Upper lobe of left lung (tissue), 6 donors: Measurements from ENCODE around the gene ADD1. TPM values are rescaled to one million over a fixed set of nuclear protein-coding genes. Genes with fewer than 3 reads are reported as not detected.
A peak's percentile ranks its signal among the peaks of the same experiment; 100 is the strongest.

Experiments used
- ATAC-seq, 2 donors: fragments of 200-7000 bp; cut with Tn5 transposase; one replicate each; pipeline ENCODE4 v1.9.1; 2022; ENCODE audit warnings: mild to moderate bottlenecking in 2 of 2, moderate library complexity in 2 of 2; ENCODE audit not compliant: low FRiP score in 2 of 2
- DNase-seq, 2 donors: peaks; one replicate each; pipeline ENCODE4 v3.0.0-alpha.2; 2019 to 2020
- H3K27ac ChIP-seq, 4 donors: fragments of 200-600 bp; sonication (generic); one replicate each; pipeline ENCODE4 v1.5.1; 2016 to 2019
- H3K27me3 ChIP-seq, 4 donors: fragments of 200-600 bp; sonication (generic); one replicate each; pipeline ENCODE4 v1.5.1; 2017 to 2019
- H3K36me3 ChIP-seq, 4 donors: fragments of 200-600 bp; sonication (generic); one replicate each; pipeline ENCODE4 v1.5.1; 2016 to 2019
- H3K4me1 ChIP-seq, 4 donors: fragments of 200-600 bp; sonication (generic); one replicate each; pipeline ENCODE4 v1.5.1; 2018 to 2019
- H3K4me3 ChIP-seq, 4 donors: fragments of 200-600 bp; sonication (generic); one replicate each; pipeline ENCODE4 v1.5.1; 2017 to 2019; ENCODE audit warnings: mild to moderate bottlenecking in 2 of 4, moderate library complexity in 1 of 4
- H3K9me3 ChIP-seq, 4 donors: fragments of 200-600 bp; sonication (generic); one replicate each; pipeline ENCODE4 v1.5.1; 2018 to 2019
- EP300 ChIP-seq, 4 donors: sonication (generic); formaldehyde crosslinking; IDR thresholded peaks; one replicate each; pipeline ENCODE4 v1.5.1; 2017; ENCODE audit warnings: antibody characterized with exemption in 4 of 4, control low read depth in 2 of 4
- POLR2A ChIP-seq, 4 donors: fragments of 450-650 bp; IDR thresholded peaks; one replicate each; pipeline ENCODE4 v1.5.1; 2016 to 2017; ENCODE audit warnings: antibody characterized with exemption in 4 of 4, mild to moderate bottlenecking in 2 of 4
- POLR2AphosphoS5 ChIP-seq, 2 donors: sonication (generic); formaldehyde crosslinking; IDR thresholded peaks; one replicate each; pipeline ENCODE4 v1.5.1; 2017; ENCODE audit warnings: antibody characterized with exemption in 2 of 2
- WGBS, 2 donors: methylation state at CpG; one replicate each; pipeline ENCODE4 v1.1.5; 2017 to 2018; 5-methylcytosine and 5-hydroxymethylcytosine counted together
- total RNA-seq, 6 donors: library from RNA; depleted of rRNA in 4 of 6; stranded (reverse); fragments of >200 nt in 4 of 6; gene quantifications; one replicate each; pipeline versions ENCODE4 v1.1.0 to v1.2.1, GENCODE V29; 2016 to 2021
- TF ChIP-seq, protein P1 (sequence below), 6 experiments: fragments of 450-650 bp in 4 of 6; fragments of 200-600 bp in 2 of 6; sonication (generic) in 2 of 6; IDR thresholded peaks; one replicate each; pipeline ENCODE4 v1.5.1; 2016 to 2019; ENCODE audit warnings: antibody characterized with exemption in 6 of 6
- donor health status: DM: no; HTN: no; CAD: no; lungs with moderate emphysema.
- donor health status: DM: no; HTN: yes; CAD: no; lungs with severe emphysema.

ADD1 gene
- total RNA-seq, 6 donors from 2014 or later = 184 to 651 (median 290) TPM

DNA sequence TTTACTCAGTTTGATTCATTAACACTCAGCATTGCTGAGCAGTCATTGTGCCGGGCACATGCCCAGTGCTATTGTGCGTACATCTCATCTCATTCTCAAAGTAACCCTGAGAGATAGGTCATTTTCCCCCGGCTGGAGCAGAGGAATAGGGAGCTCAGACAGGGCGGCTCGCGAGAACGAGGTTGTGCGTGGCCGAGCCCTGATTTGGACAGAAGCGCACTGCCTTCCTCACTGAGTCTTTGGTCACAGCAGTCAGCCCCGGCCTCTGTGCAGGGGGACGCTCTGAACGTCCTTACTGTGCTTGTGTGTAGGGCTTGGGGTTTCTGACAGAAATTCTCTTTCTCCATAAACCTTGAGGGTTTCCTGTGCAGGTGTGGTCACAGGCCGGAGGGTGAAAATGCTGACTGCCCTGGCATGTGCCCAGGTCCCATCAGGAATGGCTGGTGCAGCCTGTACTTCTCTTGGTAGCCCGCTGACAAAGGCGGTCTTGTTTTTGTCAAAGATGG, 80.1 kb downstream of the ADD1 start:
- no peak overlapping the region for H3K4me3 ChIP-seq
- TF ChIP-seq EP300 (IDR thresholded peaks at IDR 0.05) (no peak), POLR2A (IDR thresholded peaks at IDR 0.05) (no peak), POLR2AphosphoS5 (IDR thresholded peaks at IDR 0.05) (no peak)
- TF ChIP-seq, protein P1, sequence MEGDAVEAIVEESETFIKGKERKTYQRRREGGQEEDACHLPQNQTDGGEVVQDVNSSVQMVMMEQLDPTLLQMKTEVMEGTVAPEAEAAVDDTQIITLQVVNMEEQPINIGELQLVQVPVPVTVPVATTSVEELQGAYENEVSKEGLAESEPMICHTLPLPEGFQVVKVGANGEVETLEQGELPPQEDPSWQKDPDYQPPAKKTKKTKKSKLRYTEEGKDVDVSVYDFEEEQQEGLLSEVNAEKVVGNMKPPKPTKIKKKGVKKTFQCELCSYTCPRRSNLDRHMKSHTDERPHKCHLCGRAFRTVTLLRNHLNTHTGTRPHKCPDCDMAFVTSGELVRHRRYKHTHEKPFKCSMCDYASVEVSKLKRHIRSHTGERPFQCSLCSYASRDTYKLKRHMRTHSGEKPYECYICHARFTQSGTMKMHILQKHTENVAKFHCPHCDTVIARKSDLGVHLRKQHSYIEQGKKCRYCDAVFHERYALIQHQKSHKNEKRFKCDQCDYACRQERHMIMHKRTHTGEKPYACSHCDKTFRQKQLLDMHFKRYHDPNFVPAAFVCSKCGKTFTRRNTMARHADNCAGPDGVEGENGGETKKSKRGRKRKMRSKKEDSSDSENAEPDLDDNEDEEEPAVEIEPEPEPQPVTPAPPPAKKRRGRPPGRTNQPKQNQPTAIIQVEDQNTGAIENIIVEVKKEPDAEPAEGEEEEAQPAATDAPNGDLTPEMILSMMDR (IDR thresholded peaks at IDR 0.05) = no peak
- ATAC-seq (no peak), DNase-seq (no peak)
- no peaks in the 10 kb centered on the region for H3K9me3 ChIP-seq
- WGBS, 2 donors = 87 to 94% methylated on average over 16 of the region's 16 CpGs
- no peaks in the 10 kb centered on the region for H3K27me3 ChIP-seq
- peaks cover 18 to 83% (median 55%) of the 10 kb centered on the region in 4 donors for H3K36me3 ChIP-seq
- H3K27ac ChIP-seq = peak overlapping the region; percentile 32 to 54 (median 41)
- H3K4me1 ChIP-seq = peaks cover 17 to 33% (median 27%) of the 10 kb centered on the region in 4 donors

DNA sequence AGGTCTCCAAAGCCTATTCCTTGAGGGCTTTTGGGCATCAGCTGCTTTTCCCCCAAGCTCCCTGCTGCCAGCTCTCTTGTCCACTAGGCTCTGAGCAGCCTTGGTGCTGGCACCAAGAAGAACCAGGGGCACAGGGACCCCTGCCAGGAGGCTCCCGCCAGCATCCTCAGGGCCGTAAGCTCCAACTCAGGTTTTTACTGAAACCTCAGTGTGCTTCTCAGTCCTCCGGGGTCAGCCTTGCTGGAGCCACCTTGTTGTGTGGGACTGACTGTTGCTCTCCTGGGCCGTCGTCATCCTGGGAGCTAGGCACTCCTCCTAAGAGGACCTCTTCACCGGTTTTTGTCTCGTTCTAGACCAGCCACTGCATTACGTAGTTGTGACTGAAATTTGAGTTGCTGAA, 80.6 kb downstream of the ADD1 start:
- DNase-seq (no peak), ATAC-seq (peak; percentile 30 to 41)
- WGBS, 2 donors = 72 to 80% methylated on average over 7 to 8 of the region's 8 CpGs
- Histone ChIP-seq H3K36me3 (peaks cover 18 to 83% (median 60%) of the 10 kb centered on the region in 4 donors), H3K9me3 (no peaks in the 10 kb centered on the region), H3K4me3 (no peak overlapping the region), H3K4me1 (peaks cover 17 to 33% (median 32%) of the 10 kb centered on the region in 4 donors), H3K27ac (peak overlapping the region; percentile 27 to 48 (median 40)), H3K27me3 (no peaks in the 10 kb centered on the region)
- TF ChIP-seq, protein P1 (IDR thresholded peaks at IDR 0.05) = no peak
- TF ChIP-seq EP300 (IDR thresholded peaks at IDR 0.05) = no peak
- no peak for TF ChIP-seq POLR2AphosphoS5 (IDR thresholded peaks at IDR 0.05)
- TF ChIP-seq POLR2A (IDR thresholded peaks at IDR 0.05) = no peak

DNA sequence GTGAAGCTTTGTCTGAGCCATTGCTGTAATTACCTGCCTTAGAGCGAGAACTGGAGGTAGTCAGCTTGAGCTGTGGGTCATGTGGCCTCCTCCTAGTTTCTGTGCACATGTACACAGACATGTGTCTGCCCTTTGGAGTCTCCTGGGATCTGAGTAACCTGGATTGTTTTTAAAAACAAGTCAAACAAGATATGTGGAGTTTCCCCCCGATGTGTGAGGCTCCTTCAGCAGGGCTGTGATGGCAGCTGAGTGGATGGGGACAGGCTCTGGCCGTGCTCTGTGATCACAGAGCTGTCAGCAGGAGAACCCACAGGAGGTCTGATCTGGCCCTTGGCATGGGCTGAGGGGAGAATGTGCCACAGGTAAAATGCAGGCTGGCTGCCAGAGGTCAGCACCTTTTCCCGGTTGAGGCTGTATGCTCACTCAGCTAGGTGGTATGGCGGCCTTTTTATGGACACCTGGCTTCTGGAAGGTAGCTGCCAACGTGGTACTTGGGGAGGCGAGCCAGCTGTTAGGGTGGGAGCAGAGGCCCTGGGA, 81.2 kb downstream of the ADD1 start:
- DNase-seq (no peak), ATAC-seq (peak; percentile 7 to 44)
- Histone ChIP-seq H3K9me3 (no peaks in the 10 kb centered on the region), H3K27ac (peak overlapping the region; percentile 27 to 48 (median 40)), H3K27me3 (no peaks in the 10 kb centered on the region), H3K4me1 (peaks cover 17 to 38% (median 37%) of the 10 kb centered on the region in 4 donors), H3K4me3 (no peak overlapping the region), H3K36me3 (peaks cover 18 to 88% (median 64%) of the 10 kb centered on the region in 4 donors)
- no peak for TF ChIP-seq EP300 (IDR thresholded peaks at IDR 0.05)
- no peak for TF ChIP-seq POLR2AphosphoS5 (IDR thresholded peaks at IDR 0.05)
- TF ChIP-seq, protein P1 (IDR thresholded peaks at IDR 0.05) = no peak
- no peak for TF ChIP-seq POLR2A (IDR thresholded peaks at IDR 0.05)
- WGBS, 2 donors = 76 to 90% methylated on average over 5 to 6 of the region's 7 CpGs

DNA sequence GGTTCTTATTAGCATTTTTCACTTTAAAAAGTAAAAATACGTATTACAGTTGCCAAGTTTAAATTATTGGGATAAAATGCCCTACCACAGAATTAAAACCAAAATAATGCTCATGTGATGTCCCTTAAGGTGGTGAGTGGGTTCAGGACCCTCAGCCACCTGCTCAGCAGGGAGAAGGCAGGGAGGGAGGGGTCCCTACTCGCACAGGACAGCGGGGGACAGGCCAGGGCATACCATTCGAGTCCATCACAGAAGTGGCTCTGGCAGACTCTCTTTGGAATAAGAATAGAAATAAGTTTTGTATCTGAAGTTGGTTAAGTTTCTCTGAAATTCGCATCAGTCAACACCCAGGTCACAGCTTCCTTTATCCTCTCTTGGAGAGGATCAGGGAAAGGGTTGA, 81.9 kb downstream of the ADD1 start:
- WGBS, 2 donors = 86 to 93% methylated on average over 5 of the region's 5 CpGs
- H3K9me3 ChIP-seq = no peaks in the 10 kb centered on the region
- TF ChIP-seq POLR2A (IDR thresholded peaks at IDR 0.05) = no peak
- TF ChIP-seq, protein P1 (IDR thresholded peaks at IDR 0.05) = no peak
- no peak for TF ChIP-seq EP300 (IDR thresholded peaks at IDR 0.05)
- TF ChIP-seq POLR2AphosphoS5 (IDR thresholded peaks at IDR 0.05) = no peak
- H3K4me3 ChIP-seq = no peak overlapping the region
- DNase-seq (no peak), ATAC-seq (no peak)
- no peaks in the 10 kb centered on the region for H3K27me3 ChIP-seq
- H3K36me3 ChIP-seq = peaks cover 18 to 91% (median 71%) of the 10 kb centered on the region in 4 donors
- peak overlapping the region in 1 of 4 donors; percentile 42 for H3K27ac ChIP-seq
- peaks cover 20 to 45% (median 44%) of the 10 kb centered on the region in 4 donors for H3K4me1 ChIP-seq
